HG02763 (cell line): Measurements from ENCODE around the gene TRIM64C.
"Not testable (repeated sequence)": the region's sequence is repeated elsewhere in the genome, so short reads cannot be mapped to it uniquely, and the experiment has no call there.

Experiments used
- ATAC-seq: cut with Tn5 transposase; IDR thresholded peaks from one replicate; pipeline ENCODE4 v1.9.1; 2021; ENCODE audit warnings: mild to moderate bottlenecking, moderate library complexity; ENCODE audit not compliant: unreplicated experiment

Gene TRIM64C

DNA sequence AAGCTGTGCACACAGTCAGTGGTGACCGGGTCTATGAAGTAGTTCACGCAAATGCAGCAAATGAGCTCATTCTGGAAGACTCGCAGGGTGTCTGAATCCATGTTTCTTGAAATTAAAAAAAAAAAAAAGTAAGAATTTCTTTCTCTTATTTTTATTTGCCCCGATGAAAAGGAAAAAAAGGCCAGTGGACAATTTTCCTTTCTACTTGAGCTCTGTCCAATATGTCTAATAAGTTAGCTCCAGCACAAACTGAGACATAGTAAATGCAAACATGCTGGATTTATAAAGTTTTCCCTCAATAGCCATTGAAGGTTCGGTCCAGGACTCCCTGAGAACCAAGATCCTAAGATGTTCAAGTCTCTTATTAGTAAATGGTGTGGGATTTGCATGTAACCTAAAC, at the start of gene TRIM64C:
Gene TRIM64C (minus strand): TSS at position 101 of the 400 bp plus-strand sequence. CDS start 0 bp downstream, at position 101.
- not testable (repeated sequence) for ATAC-seq

- not testable (repeated sequence) for ATAC-seq
Observed at GRCh38 chr11:49102356-49102755, 43.4 kb upstream of the TRIM64C start.

DNA sequence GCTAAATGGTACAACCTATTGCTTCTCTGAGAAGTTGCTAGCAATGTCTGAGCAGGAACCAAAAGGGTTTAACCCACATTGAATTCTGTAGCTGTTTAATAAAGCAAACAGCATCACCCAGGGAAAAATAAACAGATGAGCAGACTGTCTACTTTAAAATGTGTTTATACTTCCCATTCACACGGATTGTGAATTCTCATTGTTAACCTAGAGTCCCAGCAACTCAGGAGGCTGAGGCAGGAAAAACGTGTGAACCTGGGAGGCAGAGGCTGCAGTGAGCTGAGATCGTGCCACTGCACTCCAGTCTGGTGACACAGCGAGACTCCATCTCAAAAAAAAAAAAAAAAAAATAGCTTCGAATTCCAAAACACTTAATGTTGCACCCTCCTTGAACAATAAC, 11.0 kb upstream of the TRIM64C start:
- not testable (repeated sequence) for ATAC-seq

DNA sequence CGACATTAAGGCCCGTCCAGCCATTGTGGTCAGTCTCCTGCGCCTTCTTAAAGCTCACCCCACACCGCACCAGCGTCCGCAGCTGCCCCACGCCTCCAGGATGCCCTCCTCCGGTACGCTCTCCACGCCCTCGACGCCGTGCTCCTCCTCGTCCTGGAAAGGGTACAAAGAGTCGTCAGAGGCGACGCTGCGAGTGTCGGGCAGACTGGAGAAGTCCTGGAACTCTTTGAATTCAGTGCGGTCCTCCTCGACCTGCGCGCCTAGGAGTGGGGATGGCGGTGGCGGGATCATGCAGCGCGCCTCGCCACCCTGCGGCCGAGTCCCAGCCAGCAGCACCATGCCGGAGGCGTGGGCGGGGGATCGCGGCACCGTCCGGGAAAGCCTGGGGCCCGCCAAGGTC, 9.1 kb downstream of the TRIM64C start:
- ATAC-seq = not testable (repeated sequence)

GRCh38 chr11:49048229-49048628, 10.7 kb downstream of the TRIM64C start:
- ATAC-seq = not testable (repeated sequence)

DNA sequence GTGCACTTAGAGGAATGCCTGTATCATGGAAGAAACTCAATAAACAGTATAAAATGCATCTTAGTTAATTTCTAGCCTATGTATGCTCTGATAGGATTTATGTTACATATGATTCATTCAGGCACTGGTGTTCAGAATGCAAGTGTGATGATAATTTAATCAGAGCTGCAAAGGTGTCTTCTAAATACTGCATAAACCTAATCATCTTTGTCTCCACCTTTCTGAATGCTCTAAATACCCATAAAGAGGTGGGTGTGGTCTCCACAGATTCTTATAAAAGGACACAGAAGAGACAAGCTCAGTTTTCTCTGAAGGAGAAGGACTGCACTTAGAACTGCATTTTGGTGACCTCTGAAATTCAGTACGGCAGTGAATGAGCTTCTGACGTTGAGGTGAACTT, 30.4 kb downstream of the TRIM64C start, which contains the start of gene TRIM49B:
Gene TRIM49B (plus strand): TSS at position 301 of the 400 bp plus-strand sequence. CDS start 2,777 bp downstream, outside the sequence.
- ATAC-seq = not testable (repeated sequence)
